HEK293T (cell line): ENCODE results near the gene ZNF280A.
"Not testable (repeated sequence)": the region's sequence is repeated elsewhere in the genome, so short reads cannot be mapped to it uniquely, and the experiment has no call there.

Experiments
- CTCF ChIA-PET: fragments of 350-600 bp; formaldehyde crosslinking; extraction: SDS; loops from one replicate; lab custom pipeline; 2021; ENCODE audit warnings: antibody characterized with exemption, inconsistent platforms; lab: Yijun Ruan, JAX
- POLR2A ChIA-PET: fragments of 350-600 bp; formaldehyde crosslinking; extraction: SDS; loops from one replicate; lab custom pipeline; 2020; ENCODE audit warnings: antibody characterized with exemption, inconsistent platforms; lab: Yijun Ruan, JAX
- DNase-seq: peaks from one replicate; pipeline ENCODE4 v3.0.0; 2012; ENCODE audit warnings: mixed read lengths; ENCODE audit errors: extremely low spot score
- ARNT ChIP-seq: fragments of 450-650 bp; IDR thresholded peaks from 2 replicates; pipeline ENCODE4 v1.6.1; 2017; ENCODE audit warnings: mild to moderate bottlenecking
- BHLHE40 ChIP-seq: fragments of 450-650 bp; IDR thresholded peaks from 2 replicates; pipeline ENCODE4 v1.6.1; 2016; ENCODE audit warnings: mild to moderate bottlenecking, moderate library complexity, borderline replicate concordance
- CTBP1 ChIP-seq: fragments of 450-650 bp; IDR thresholded peaks from 2 replicates; pipeline ENCODE4 v1.6.1; 2016; ENCODE audit warnings: borderline replicate concordance
- ELF4 ChIP-seq: fragments of 450-650 bp; IDR thresholded peaks from 2 replicates; pipeline ENCODE4 v1.6.1; 2017; ENCODE audit warnings: antibody characterized with exemption
- FOXA1 ChIP-seq: fragments of 450-650 bp; IDR thresholded peaks from 2 replicates; pipeline ENCODE4 v1.6.1; 2016; ENCODE audit warnings: mild to moderate bottlenecking
- FOXK2 ChIP-seq: fragments of 450-650 bp; IDR thresholded peaks from 2 replicates; pipeline ENCODE4 v1.6.1; 2016; ENCODE audit warnings: mild to moderate bottlenecking
- FOXM1 ChIP-seq: fragments of 450-650 bp; IDR thresholded peaks from 2 replicates; pipeline ENCODE4 v1.6.1; 2017; ENCODE audit warnings: mild to moderate bottlenecking, borderline replicate concordance
- HDGF ChIP-seq: fragments of 450-650 bp; IDR thresholded peaks from 2 replicates; pipeline ENCODE4 v1.6.1; 2017; ENCODE audit warnings: antibody characterized with exemption, borderline replicate concordance
- L3MBTL2 ChIP-seq: fragments of 450-650 bp; conservative IDR thresholded peaks from 2 replicates; pipeline ENCODE4 v1.6.1; 2016; ENCODE audit warnings: mild to moderate bottlenecking
- LEF1 ChIP-seq: fragments of 450-650 bp; IDR thresholded peaks from 2 replicates; pipeline ENCODE4 v1.6.1; 2017; ENCODE audit warnings: mild to moderate bottlenecking, borderline replicate concordance
- NFRKB ChIP-seq: fragments of 450-650 bp; IDR thresholded peaks from 2 replicates; pipeline ENCODE4 v1.6.1; 2016; ENCODE audit warnings: mild to moderate bottlenecking, moderate library complexity
- PKNOX1 ChIP-seq: fragments of 450-650 bp; IDR thresholded peaks from 2 replicates; pipeline ENCODE4 v1.6.1; 2016
- SP1 ChIP-seq: fragments of 450-650 bp; IDR thresholded peaks from 2 replicates; pipeline ENCODE4 v1.6.1; 2017
- SUZ12 ChIP-seq: fragments of 450-650 bp; IDR thresholded peaks from 2 replicates; pipeline ENCODE4 v1.6.1; 2016; ENCODE audit warnings: mild to moderate bottlenecking
- TARDBP ChIP-seq: fragments of 450-650 bp; IDR thresholded peaks from 2 replicates; pipeline ENCODE4 v1.6.1; 2016
- ZNF384 ChIP-seq: fragments of 450-650 bp; IDR thresholded peaks from 2 replicates; pipeline ENCODE4 v1.6.1; 2016

The ZNF280A gene

DNA sequence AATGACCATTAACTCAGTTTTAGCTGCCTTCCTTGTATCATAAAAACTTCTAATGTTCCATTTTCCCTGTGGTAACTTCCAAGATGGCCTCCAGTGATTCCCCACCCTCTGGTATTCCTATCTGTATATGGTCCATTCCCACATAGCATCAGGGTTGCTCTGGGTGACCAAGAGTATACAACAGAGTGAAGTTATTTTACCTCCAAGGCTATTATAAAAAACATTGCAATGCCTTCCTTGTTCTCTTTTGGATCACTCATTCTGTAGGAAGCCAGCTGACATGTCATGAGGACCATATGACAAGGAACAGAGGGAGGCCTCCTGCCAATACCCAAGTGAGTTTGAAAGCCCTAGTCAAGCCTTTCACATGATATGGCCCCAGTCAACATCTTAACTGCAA is 41.6 kb downstream of the ZNF280A start:
- DNase-seq = no peak
- TF ChIP-seq L3MBTL2 = no peak
- no peak for TF ChIP-seq FOXM1
- no peak for TF ChIP-seq HDGF
- no peak for TF ChIP-seq CTBP1
- no peak for TF ChIP-seq ELF4
- no peak for TF ChIP-seq PKNOX1
- TF ChIP-seq ARNT = no peak
- TF ChIP-seq ZNF384 = no peak
- TF ChIP-seq TARDBP = no peak
- no peak for TF ChIP-seq LEF1
- TF ChIP-seq SUZ12 = no peak
- TF ChIP-seq FOXA1 = no peak
- TF ChIP-seq NFRKB = no peak
- TF ChIP-seq FOXK2 = no peak
- no peak for TF ChIP-seq SP1
- TF ChIP-seq BHLHE40 = no peak
- ChIA-PET CTCF (no interaction called here), POLR2A (no interaction called here)

- no peak for DNase-seq
- ChIA-PET POLR2A (no interaction called here), CTCF (interaction anchor here (1.1 kb wide), 1 partner anchor 41 kb away, joined by 4 read pairs; no protein-coding TSS in a partner anchor)
These were observed 45.3 kb downstream of the ZNF280A start for GRCh38 chr22:22474733-22475132.

GRCh38 chr22:22471104-22471503 is 49.0 kb downstream of the ZNF280A start:
- POLR2A ChIA-PET, DNase-seq: not testable (repeated sequence)
- CTCF ChIA-PET = interaction anchor here (0.7 kb wide), 1 partner anchor 56 kb away, joined by 6 read pairs; no protein-coding TSS in a partner anchor

More at GRCh38 chr22:22474733-22475132, 45.3 kb downstream of the ZNF280A start:
- no peak for TF ChIP-seq PKNOX1
- no peak for TF ChIP-seq L3MBTL2
- no peak for TF ChIP-seq SP1
- no peak for TF ChIP-seq LEF1
- no peak for TF ChIP-seq ELF4
- no peak for TF ChIP-seq NFRKB
- TF ChIP-seq FOXK2 = no peak
- no peak for TF ChIP-seq ZNF384
- TF ChIP-seq SUZ12 = no peak

GRCh38 chr22:22469527-22469926 is 50.5 kb downstream of the ZNF280A start:
- ChIA-PET POLR2A (no interaction called here), CTCF (no interaction called here)

GRCh38 chr22:22468794-22469469 is 51.1 kb downstream of the ZNF280A start:
- POLR2A ChIA-PET, CTCF ChIA-PET, DNase-seq: not testable (repeated sequence)

More at GRCh38 chr22:22469527-22469926, 50.5 kb downstream of the ZNF280A start:
- DNase-seq = no peak
- no peak for TF ChIP-seq FOXA1
- no peak for TF ChIP-seq FOXK2
- no peak for TF ChIP-seq BHLHE40
- no peak for TF ChIP-seq SUZ12
- no peak for TF ChIP-seq TARDBP
- TF ChIP-seq CTBP1 = no peak
- TF ChIP-seq ZNF384 = no peak
- TF ChIP-seq LEF1 = no peak
- TF ChIP-seq ARNT = no peak
- no peak for TF ChIP-seq SP1
- TF ChIP-seq FOXM1 = no peak
- no peak for TF ChIP-seq PKNOX1
- TF ChIP-seq ELF4 = no peak

- no peak for DNase-seq
- ChIA-PET CTCF (no interaction called here), POLR2A (no interaction called here)
- TF ChIP-seq SUZ12 (no peak), TARDBP (no peak), ARNT (no peak), CTBP1 (no peak), HDGF (no peak), ZNF384 (no peak), FOXA1 (no peak), NFRKB (no peak), ELF4 (no peak)
These were observed 53.0 kb downstream of the ZNF280A start for GRCh38 chr22:22467112-22467511.

GRCh38 chr22:22465782-22466181 is 54.3 kb downstream of the ZNF280A start:
- CTCF ChIA-PET = no interaction called here
- DNase-seq = no peak
- POLR2A ChIA-PET = no interaction called here
- TF ChIP-seq BHLHE40 = no peak
